GM23338 (cell line): ENCODE measurements around the gene THRB. TPM values are rescaled to one million over a fixed set of nuclear protein-coding genes. Genes with fewer than 3 reads are reported as not detected.

ENCODE experiments used
- ATAC-seq: fragments of 200-7000 bp; cut with Tn5 transposase; 3 replicates; pipeline ENCODE4 v1.9.1; 2020
- DNase-seq: peaks from one replicate; pipeline ENCODE4 v3.0.0-alpha.2; 2015; ENCODE audit warnings: low spot score
- H2AFZ ChIP-seq: fragments of 200-600 bp; sonication (generic); 2 replicates; pipeline ENCODE4 v1.8.0; 2016; ENCODE audit warnings: antibody characterized with exemption, mild to moderate bottlenecking, moderate library complexity
- H3F3A ChIP-seq: fragments of 200-600 bp; sonication (generic); replicated peaks from 2 replicates; pipeline ENCODE4 v1.8.0; 2017; ENCODE audit warnings: antibody characterized with exemption, mixed run types, low read depth
- H3K27ac ChIP-seq: fragments of 200-600 bp; sonication (generic); 2 replicates; pipeline ENCODE4 v1.6.1; 2016; ENCODE audit warnings: low read depth
- H3K27me3 ChIP-seq: fragments of 200-600 bp; sonication (generic); 2 replicates; pipeline ENCODE4 v1.8.0; 2016; ENCODE audit warnings: mild to moderate bottlenecking, mixed run types, moderate library complexity; ENCODE audit not compliant: insufficient read depth
- H3K36me3 ChIP-seq: fragments of 200-600 bp; sonication (generic); 2 replicates; pipeline ENCODE4 v1.8.0; 2016; ENCODE audit warnings: mild to moderate bottlenecking; ENCODE audit not compliant: insufficient read depth
- H3K4me1 ChIP-seq: fragments of 200-600 bp; sonication (generic); 2 replicates; pipeline ENCODE4 v1.8.0; 2016; ENCODE audit warnings: mild to moderate bottlenecking, moderate library complexity; ENCODE audit not compliant: insufficient read depth
- H3K4me2 ChIP-seq: fragments of 200-600 bp; sonication (generic); 2 replicates; pipeline ENCODE4 v1.7.1; 2017; ENCODE audit warnings: mixed run types
- H3K4me3 ChIP-seq: fragments of 200-600 bp; sonication (generic); 2 replicates; pipeline ENCODE4 v1.6.1; 2016; ENCODE audit warnings: mixed run types
- H3K79me2 ChIP-seq: fragments of 200-600 bp; sonication (generic); replicated peaks from 2 replicates; pipeline ENCODE4 v1.8.0; 2017; ENCODE audit warnings: mild to moderate bottlenecking; ENCODE audit not compliant: insufficient read depth
- H3K9me2 ChIP-seq: fragments of 200-600 bp; sonication (generic); 2 replicates; pipeline ENCODE4 v1.8.0; 2017; ENCODE audit not compliant: insufficient read depth
- H4K20me1 ChIP-seq: fragments of 200-600 bp; sonication (generic); replicated peaks from 2 replicates; pipeline ENCODE4 v1.8.0; 2017; ENCODE audit warnings: mild to moderate bottlenecking; ENCODE audit not compliant: insufficient read depth
- H3K27ac Mint-ChIP-seq: 2 replicates; pipeline ENCODE4 v1.8.0; 2020; ENCODE audit warnings: inconsistent platforms, mild to moderate bottlenecking, moderate library complexity, mixed read lengths
- H3K27me3 Mint-ChIP-seq: 3 replicates; pipeline ENCODE4 v1.8.0; 2022; ENCODE audit warnings: low read depth, mild to moderate bottlenecking, moderate library complexity, mixed read lengths, inconsistent platforms; ENCODE audit not compliant: insufficient read depth, poor library complexity
- H3K36me3 Mint-ChIP-seq: 3 replicates; pipeline ENCODE4 v1.8.0; 2021; ENCODE audit warnings: low read depth, mild to moderate bottlenecking, inconsistent platforms, moderate library complexity, mixed read lengths
- H3K4me1 Mint-ChIP-seq: 3 replicates; pipeline ENCODE4 v1.8.0; 2020; ENCODE audit warnings: mild to moderate bottlenecking, inconsistent platforms, mixed read lengths
- H3K4me3 Mint-ChIP-seq: 3 replicates; pipeline ENCODE4 v1.8.0; 2021; ENCODE audit warnings: moderate library complexity, mild to moderate bottlenecking, inconsistent platforms, mixed read lengths
- H3K9me3 Mint-ChIP-seq: 3 replicates; pipeline ENCODE4 v1.8.0; 2020; ENCODE audit warnings: moderate library complexity, mild to moderate bottlenecking, inconsistent platforms, mixed read lengths
- CREB1 ChIP-seq: fragments of 250-450 bp; sonication (Bioruptor Pico); IDR thresholded peaks from 2 replicates; pipeline ENCODE4 v1.5.0; 2020; ENCODE audit warnings: low read depth, mild to moderate bottlenecking, moderate library complexity
- EZH2 ChIP-seq: fragments of 200-600 bp; sonication (generic); IDR thresholded peaks from one replicate; pipeline ENCODE4 v1.8.0; 2017; ENCODE audit warnings: antibody characterized with exemption, mild to moderate bottlenecking, low read depth; ENCODE audit not compliant: unreplicated experiment
- EZH2phosphoT487 ChIP-seq: fragments of 200-600 bp; sonication (generic); IDR thresholded peaks from one replicate; pipeline ENCODE4 v1.8.1; 2018; ENCODE audit warnings: antibody characterized with exemption; ENCODE audit not compliant: unreplicated experiment
- JUNB ChIP-seq: IDR thresholded peaks from one replicate; pipeline ENCODE4 v1.6.1; 2016; ENCODE audit warnings: antibody characterized with exemption; ENCODE audit not compliant: unreplicated experiment
- NANOG ChIP-seq: IDR thresholded peaks from 2 replicates; pipeline ENCODE4 v1.6.1; 2016; ENCODE audit warnings: antibody characterized with exemption, borderline replicate concordance
- POLR2AphosphoS5 ChIP-seq: IDR thresholded peaks from 2 replicates; pipeline ENCODE4 v1.6.1; 2016; ENCODE audit warnings: antibody characterized with exemption, low read depth
- STAT1 ChIP-seq: IDR thresholded peaks from one replicate; pipeline ENCODE4 v1.6.1; 2016; ENCODE audit warnings: antibody characterized with exemption; ENCODE audit not compliant: unreplicated experiment
- ZNF114 ChIP-seq: fragments of 250-450 bp; sonication (Bioruptor Pico); IDR thresholded peaks from 2 replicates; pipeline ENCODE4 v1.5.0; 2020; ENCODE audit warnings: mild to moderate bottlenecking, moderate library complexity
- ZNF331 ChIP-seq: fragments of 250-450 bp; sonication (Bioruptor Pico); IDR thresholded peaks from 2 replicates; pipeline ENCODE4 v1.5.0; 2020; ENCODE audit warnings: low read depth, mild to moderate bottlenecking, moderate library complexity
- polyA plus RNA-seq: library from polyadenylated mRNA; unstranded; fragments of >200 nt; fragmentation: Nextera tagmentation; extraction: Ambion mirVana; gene quantifications from 2 replicates; pipeline ENCODE4 v1.2.1, GENCODE V29; 2016
- total RNA-seq: library from RNA; depleted of rRNA; stranded (reverse); fragments of >200 nt; shearing (Covaris generic); gene quantifications from 2 replicates; pipeline ENCODE4 v1.2.3, GENCODE V29; 2014
- TF ChIP-seq, protein P1 (sequence below): IDR thresholded peaks from one replicate; pipeline ENCODE4 v1.6.1; 2018; ENCODE audit warnings: antibody characterized with exemption; ENCODE audit not compliant: unreplicated experiment
- TF ChIP-seq, protein P2 (sequence below), 2 experiments: fragments of 200-600 bp in 1 of 2; sonication (generic) in 1 of 2; conservative IDR thresholded peaks; 2 replicates each; pipeline versions ENCODE4 v1.5.1 to v1.6.1; 2016 to 2017; ENCODE audit warnings: antibody characterized with exemption in 2 of 2, low read depth in 2 of 2, mild to moderate bottlenecking in 2 of 2, moderate library complexity in 1 of 2
- TF ChIP-seq, protein P3 (sequence below): IDR thresholded peaks from 2 replicates; pipeline ENCODE4 v1.6.1; 2016; ENCODE audit warnings: antibody characterized with exemption
- TF ChIP-seq, protein P4 (sequence below): fragments of 250-450 bp; sonication (Bioruptor Pico); IDR thresholded peaks from 2 replicates; pipeline ENCODE4 v1.5.0; 2020; ENCODE audit warnings: mild to moderate bottlenecking, moderate library complexity

THRB gene
- total and polyA plus RNA-seq, 2 experiments from 2014 or later = 1.7 to 3.2 TPM

DNA sequence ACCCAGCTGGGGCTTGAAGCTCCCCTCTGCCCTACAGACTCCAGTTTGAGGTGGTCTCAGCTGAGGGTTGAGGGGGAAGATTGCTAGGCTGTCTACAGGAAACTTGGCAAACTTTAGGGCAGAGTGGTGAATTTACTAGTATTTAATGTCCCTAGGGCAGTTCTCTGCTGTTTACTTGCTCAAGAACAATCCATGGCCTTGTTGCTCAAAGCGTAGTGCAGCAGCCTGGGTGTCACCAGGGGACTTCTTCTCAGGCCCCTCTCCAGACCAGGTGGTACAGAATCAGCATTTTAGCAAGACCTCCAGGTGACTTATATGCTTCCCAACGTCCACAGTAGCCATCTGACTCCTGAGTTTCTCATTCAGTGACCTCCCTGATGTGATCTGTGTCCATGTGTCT, 360.7 kb downstream of the THRB start (continued):
- TF ChIP-seq NANOG (no peak), CREB1 (CRISPR knock-in tag) (no peak), ZNF114 (CRISPR knock-in tag) (no peak)

DNA sequence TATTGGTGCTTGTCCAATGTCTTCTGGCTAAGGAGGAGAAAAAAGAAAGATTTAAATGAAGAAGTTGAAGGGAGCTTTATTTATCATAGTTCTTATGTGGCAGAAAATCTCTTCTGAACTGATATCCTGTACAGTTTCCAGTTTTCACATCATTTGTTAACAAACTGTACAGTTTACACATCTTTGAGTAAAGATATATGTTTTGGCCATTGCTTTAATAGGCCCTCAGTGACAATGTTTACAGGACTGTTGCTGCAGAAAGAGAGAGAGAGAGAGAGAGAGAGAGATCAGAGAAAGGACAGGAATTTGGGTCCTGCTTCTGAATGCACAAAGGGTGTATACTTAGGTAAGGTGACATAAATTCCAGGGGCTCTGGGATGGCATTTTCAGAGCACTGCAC, 361.2 kb downstream of the THRB start:
- Histone ChIP-seq H3K36me3 (no peaks in the 10 kb centered on the region), H3K79me2 (no peaks in the 10 kb centered on the region), H3K4me2 (no peak overlapping the region), H3K4me1 (no peaks in the 10 kb centered on the region), H3F3A (no peaks in the 10 kb centered on the region), H3K4me3 (no peak overlapping the region), H2AFZ (no peak overlapping the region), H3K9me2 (no peaks in the 10 kb centered on the region), H3K27me3 (no peaks in the 10 kb centered on the region), H3K27ac (no peak overlapping the region), H4K20me1 (no peaks in the 10 kb centered on the region)
- Mint-ChIP-seq H3K27ac (no peak overlapping the region; the same call in 1 of the 2 replicates), H3K36me3 (no peaks in the 10 kb centered on the region), H3K4me1 (no peaks in the 10 kb centered on the region), H3K9me3 (no peaks in the 10 kb centered on the region), H3K4me3 (no peak overlapping the region), H3K27me3 (no peaks in the 10 kb centered on the region)
- TF ChIP-seq EZH2phosphoT487 (no peak), EZH2 (no peak), CREB1 (CRISPR knock-in tag) (no peak), STAT1 (no peak), ZNF331 (CRISPR knock-in tag) (no peak), POLR2AphosphoS5 (no peak), ZNF114 (CRISPR knock-in tag) (no peak), NANOG (no peak), JUNB (no peak)
- TF ChIP-seq, protein P1, sequence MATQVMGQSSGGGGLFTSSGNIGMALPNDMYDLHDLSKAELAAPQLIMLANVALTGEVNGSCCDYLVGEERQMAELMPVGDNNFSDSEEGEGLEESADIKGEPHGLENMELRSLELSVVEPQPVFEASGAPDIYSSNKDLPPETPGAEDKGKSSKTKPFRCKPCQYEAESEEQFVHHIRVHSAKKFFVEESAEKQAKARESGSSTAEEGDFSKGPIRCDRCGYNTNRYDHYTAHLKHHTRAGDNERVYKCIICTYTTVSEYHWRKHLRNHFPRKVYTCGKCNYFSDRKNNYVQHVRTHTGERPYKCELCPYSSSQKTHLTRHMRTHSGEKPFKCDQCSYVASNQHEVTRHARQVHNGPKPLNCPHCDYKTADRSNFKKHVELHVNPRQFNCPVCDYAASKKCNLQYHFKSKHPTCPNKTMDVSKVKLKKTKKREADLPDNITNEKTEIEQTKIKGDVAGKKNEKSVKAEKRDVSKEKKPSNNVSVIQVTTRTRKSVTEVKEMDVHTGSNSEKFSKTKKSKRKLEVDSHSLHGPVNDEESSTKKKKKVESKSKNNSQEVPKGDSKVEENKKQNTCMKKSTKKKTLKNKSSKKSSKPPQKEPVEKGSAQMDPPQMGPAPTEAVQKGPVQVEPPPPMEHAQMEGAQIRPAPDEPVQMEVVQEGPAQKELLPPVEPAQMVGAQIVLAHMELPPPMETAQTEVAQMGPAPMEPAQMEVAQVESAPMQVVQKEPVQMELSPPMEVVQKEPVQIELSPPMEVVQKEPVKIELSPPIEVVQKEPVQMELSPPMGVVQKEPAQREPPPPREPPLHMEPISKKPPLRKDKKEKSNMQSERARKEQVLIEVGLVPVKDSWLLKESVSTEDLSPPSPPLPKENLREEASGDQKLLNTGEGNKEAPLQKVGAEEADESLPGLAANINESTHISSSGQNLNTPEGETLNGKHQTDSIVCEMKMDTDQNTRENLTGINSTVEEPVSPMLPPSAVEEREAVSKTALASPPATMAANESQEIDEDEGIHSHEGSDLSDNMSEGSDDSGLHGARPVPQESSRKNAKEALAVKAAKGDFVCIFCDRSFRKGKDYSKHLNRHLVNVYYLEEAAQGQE = no peak
- TF ChIP-seq, protein P2, sequence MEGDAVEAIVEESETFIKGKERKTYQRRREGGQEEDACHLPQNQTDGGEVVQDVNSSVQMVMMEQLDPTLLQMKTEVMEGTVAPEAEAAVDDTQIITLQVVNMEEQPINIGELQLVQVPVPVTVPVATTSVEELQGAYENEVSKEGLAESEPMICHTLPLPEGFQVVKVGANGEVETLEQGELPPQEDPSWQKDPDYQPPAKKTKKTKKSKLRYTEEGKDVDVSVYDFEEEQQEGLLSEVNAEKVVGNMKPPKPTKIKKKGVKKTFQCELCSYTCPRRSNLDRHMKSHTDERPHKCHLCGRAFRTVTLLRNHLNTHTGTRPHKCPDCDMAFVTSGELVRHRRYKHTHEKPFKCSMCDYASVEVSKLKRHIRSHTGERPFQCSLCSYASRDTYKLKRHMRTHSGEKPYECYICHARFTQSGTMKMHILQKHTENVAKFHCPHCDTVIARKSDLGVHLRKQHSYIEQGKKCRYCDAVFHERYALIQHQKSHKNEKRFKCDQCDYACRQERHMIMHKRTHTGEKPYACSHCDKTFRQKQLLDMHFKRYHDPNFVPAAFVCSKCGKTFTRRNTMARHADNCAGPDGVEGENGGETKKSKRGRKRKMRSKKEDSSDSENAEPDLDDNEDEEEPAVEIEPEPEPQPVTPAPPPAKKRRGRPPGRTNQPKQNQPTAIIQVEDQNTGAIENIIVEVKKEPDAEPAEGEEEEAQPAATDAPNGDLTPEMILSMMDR (conservative IDR thresholded peaks at IDR 0.05; ENCODE audit: low read depth in 2 of 2) = no peak
- TF ChIP-seq, protein P3, sequence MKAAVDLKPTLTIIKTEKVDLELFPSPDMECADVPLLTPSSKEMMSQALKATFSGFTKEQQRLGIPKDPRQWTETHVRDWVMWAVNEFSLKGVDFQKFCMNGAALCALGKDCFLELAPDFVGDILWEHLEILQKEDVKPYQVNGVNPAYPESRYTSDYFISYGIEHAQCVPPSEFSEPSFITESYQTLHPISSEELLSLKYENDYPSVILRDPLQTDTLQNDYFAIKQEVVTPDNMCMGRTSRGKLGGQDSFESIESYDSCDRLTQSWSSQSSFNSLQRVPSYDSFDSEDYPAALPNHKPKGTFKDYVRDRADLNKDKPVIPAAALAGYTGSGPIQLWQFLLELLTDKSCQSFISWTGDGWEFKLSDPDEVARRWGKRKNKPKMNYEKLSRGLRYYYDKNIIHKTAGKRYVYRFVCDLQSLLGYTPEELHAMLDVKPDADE = no peak
- TF ChIP-seq, protein P4, sequence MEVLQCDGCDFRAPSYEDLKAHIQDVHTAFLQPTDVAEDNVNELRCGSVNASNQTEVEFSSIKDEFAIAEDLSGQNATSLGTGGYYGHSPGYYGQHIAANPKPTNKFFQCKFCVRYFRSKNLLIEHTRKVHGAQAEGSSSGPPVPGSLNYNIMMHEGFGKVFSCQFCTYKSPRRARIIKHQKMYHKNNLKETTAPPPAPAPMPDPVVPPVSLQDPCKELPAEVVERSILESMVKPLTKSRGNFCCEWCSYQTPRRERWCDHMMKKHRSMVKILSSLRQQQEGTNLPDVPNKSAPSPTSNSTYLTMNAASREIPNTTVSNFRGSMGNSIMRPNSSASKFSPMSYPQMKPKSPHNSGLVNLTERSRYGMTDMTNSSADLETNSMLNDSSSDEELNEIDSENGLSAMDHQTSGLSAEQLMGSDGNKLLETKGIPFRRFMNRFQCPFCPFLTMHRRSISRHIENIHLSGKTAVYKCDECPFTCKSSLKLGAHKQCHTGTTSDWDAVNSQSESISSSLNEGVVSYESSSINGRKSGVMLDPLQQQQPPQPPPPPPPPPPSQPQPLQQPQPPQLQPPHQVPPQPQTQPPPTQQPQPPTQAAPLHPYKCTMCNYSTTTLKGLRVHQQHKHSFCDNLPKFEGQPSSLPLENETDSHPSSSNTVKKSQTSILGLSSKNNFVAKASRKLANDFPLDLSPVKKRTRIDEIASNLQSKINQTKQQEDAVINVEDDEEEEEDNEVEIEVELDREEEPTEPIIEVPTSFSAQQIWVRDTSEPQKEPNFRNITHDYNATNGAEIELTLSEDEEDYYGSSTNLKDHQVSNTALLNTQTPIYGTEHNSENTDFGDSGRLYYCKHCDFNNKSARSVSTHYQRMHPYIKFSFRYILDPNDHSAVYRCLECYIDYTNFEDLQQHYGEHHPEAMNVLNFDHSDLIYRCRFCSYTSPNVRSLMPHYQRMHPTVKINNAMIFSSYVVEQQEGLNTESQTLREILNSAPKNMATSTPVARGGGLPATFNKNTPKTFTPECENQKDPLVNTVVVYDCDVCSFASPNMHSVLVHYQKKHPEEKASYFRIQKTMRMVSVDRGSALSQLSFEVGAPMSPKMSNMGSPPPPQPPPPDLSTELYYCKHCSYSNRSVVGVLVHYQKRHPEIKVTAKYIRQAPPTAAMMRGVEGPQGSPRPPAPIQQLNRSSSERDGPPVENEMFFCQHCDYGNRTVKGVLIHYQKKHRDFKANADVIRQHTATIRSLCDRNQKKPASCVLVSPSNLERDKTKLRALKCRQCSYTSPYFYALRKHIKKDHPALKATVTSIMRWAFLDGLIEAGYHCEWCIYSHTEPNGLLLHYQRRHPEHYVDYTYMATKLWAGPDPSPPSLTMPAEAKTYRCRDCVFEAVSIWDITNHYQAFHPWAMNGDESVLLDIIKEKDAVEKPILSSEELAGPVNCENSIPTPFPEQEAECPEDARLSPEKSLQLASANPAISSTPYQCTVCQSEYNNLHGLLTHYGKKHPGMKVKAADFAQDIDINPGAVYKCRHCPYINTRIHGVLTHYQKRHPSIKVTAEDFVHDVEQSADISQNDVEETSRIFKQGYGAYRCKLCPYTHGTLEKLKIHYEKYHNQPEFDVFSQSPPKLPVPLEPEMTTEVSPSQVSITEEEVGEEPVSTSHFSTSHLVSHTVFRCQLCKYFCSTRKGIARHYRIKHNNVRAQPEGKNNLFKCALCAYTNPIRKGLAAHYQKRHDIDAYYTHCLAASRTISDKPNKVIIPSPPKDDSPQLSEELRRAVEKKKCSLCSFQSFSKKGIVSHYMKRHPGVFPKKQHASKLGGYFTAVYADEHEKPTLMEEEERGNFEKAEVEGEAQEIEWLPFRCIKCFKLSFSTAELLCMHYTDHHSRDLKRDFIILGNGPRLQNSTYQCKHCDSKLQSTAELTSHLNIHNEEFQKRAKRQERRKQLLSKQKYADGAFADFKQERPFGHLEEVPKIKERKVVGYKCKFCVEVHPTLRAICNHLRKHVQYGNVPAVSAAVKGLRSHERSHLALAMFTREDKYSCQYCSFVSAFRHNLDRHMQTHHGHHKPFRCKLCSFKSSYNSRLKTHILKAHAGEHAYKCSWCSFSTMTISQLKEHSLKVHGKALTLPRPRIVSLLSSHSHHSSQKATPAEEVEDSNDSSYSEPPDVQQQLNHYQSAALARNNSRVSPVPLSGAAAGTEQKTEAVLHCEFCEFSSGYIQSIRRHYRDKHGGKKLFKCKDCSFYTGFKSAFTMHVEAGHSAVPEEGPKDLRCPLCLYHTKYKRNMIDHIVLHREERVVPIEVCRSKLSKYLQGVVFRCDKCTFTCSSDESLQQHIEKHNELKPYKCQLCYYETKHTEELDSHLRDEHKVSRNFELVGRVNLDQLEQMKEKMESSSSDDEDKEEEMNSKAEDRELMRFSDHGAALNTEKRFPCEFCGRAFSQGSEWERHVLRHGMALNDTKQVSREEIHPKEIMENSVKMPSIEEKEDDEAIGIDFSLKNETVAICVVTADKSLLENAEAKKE (CRISPR knock-in tag) = no peak
- DNase-seq (no peak), ATAC-seq (no peak)
